HepG2 (cell line): ENCODE measurements around the gene THOC7. TPM values are rescaled to one million over a fixed set of nuclear protein-coding genes. Genes with fewer than 3 reads are reported as not detected.

Experiments used
- FOXA3 ChIP-seq: IDR thresholded peaks from 2 replicates; pipeline ENCODE4 v1.6.1; 2016; ENCODE audit warnings: missing genetic modification reagents, missing compliant biosample characterization
- HMG20B ChIP-seq: conservative IDR thresholded peaks from 2 replicates; pipeline ENCODE4 v1.6.1; 2016; ENCODE audit warnings: missing genetic modification reagents, missing compliant biosample characterization
- HNF1B ChIP-seq: sonication (generic); formaldehyde crosslinking; IDR thresholded peaks from 2 replicates; pipeline ENCODE4 v1.5.1; 2020; ENCODE audit warnings: mild to moderate bottlenecking, moderate library complexity, missing genetic modification reagents
- MIER2 ChIP-seq: IDR thresholded peaks from 2 replicates; pipeline ENCODE4 v1.6.1; 2016; ENCODE audit warnings: missing biosample characterization, missing genetic modification reagents
- NKX3-1 ChIP-seq: sonication (generic); formaldehyde crosslinking; IDR thresholded peaks from 2 replicates; pipeline ENCODE4 v1.5.0; 2020; ENCODE audit warnings: missing genetic modification reagents
- TGIF2 ChIP-seq: IDR thresholded peaks from 2 replicates; pipeline ENCODE4 v1.6.1; 2016; ENCODE audit warnings: control low read depth, missing compliant biosample characterization
- ZNF143 ChIP-seq: sonication (generic); formaldehyde crosslinking; IDR thresholded peaks from 2 replicates; pipeline ENCODE4 v1.4.0; 2020; ENCODE audit warnings: missing genetic modification reagents
- ZNF609 ChIP-seq: sonication (generic); formaldehyde crosslinking; IDR thresholded peaks from 2 replicates; pipeline ENCODE4 v1.4.0; 2020; ENCODE audit warnings: mild to moderate bottlenecking, missing genetic modification reagents, borderline replicate concordance
- ZNF792 ChIP-seq: IDR thresholded peaks from 2 replicates; pipeline ENCODE4 v1.6.1; 2016
- polyA plus RNA-seq, 8 experiments: library from polyadenylated mRNA; depleted of rRNA in 3 of 8; stranded (reverse) in 7 of 8; unstranded in 1 of 8; fragments of >200 nt; fragmentation: Illumina TruSeq in 4 of 8; extraction: Trizol in 4 of 8; gene quantifications; 2 replicates each; pipeline versions ENCODE4 v1.2.1 to v1.2.3, GENCODE V29; 2011 to 2016; ENCODE audit warnings: low read depth in 4 of 8, missing spikeins in 1 of 8, mixed read lengths in 1 of 8; ENCODE audit not compliant: insufficient read depth in 1 of 8
- total RNA-seq, 5 experiments: library from RNA; depleted of rRNA; stranded (reverse); fragments of >200 nt; fragmentation: Illumina TruSeq; extraction: Trizol; gene quantifications; 2 replicates each; pipeline ENCODE4 v1.2.3, GENCODE V29; 2016; ENCODE audit warnings: low read depth in 1 of 5
- TF ChIP-seq, protein P1 (sequence below): sonication (generic); formaldehyde crosslinking; conservative IDR thresholded peaks from 2 replicates; pipeline ENCODE4 v1.8.1; 2023; ENCODE audit warnings: missing genetic modification reagents
- TF ChIP-seq, protein P2 (sequence below): IDR thresholded peaks from 2 replicates; pipeline ENCODE4 v1.6.1; 2016; ENCODE audit warnings: missing genetic modification reagents, missing compliant biosample characterization
- TF ChIP-seq, protein P3 (sequence below): IDR thresholded peaks from 2 replicates; pipeline ENCODE4 v1.6.1; 2016; ENCODE audit warnings: low read depth, control low read depth

The THOC7 gene
- total and polyA plus RNA-seq, 2 of the 13 experiments (the other 11 are each of a cell fraction or from before 2014, with no cell fraction given), result 32.8 to 63.5 TPM

GRCh38 chr3:63911873-63912767 is 48.5 kb upstream of the THOC7 start, which contains the start of gene SCAANT1 (continued):
- TF ChIP-seq ZNF143 (CRISPR knock-in tag) (no peak; the same call in 1 of the 2 replicates), HNF1B (CRISPR knock-in tag) (peak; percentile 69), ZNF609 (no peak), ZNF792 (no peak), TGIF2 (CRISPR knock-in tag) (0 out of 2 replicates have a peak, but pooled peaks have one; percentile 2), FOXA3 (CRISPR knock-in tag) (no peak; the same call in none of the 2 replicates), HMG20B (CRISPR knock-in tag) (no peak), NKX3-1 (CRISPR knock-in tag) (no peak), MIER2 (no peak)
- TF ChIP-seq, protein P1, sequence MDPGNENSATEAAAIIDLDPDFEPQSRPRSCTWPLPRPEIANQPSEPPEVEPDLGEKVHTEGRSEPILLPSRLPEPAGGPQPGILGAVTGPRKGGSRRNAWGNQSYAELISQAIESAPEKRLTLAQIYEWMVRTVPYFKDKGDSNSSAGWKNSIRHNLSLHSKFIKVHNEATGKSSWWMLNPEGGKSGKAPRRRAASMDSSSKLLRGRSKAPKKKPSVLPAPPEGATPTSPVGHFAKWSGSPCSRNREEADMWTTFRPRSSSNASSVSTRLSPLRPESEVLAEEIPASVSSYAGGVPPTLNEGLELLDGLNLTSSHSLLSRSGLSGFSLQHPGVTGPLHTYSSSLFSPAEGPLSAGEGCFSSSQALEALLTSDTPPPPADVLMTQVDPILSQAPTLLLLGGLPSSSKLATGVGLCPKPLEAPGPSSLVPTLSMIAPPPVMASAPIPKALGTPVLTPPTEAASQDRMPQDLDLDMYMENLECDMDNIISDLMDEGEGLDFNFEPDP, result no peak
- TF ChIP-seq, protein P2, sequence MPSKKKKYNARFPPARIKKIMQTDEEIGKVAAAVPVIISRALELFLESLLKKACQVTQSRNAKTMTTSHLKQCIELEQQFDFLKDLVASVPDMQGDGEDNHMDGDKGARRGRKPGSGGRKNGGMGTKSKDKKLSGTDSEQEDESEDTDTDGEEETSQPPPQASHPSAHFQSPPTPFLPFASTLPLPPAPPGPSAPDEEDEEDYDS (CRISPR knock-in tag), result peak; percentile 15; the same call in 1 of the 2 replicates
- TF ChIP-seq, protein P3, sequence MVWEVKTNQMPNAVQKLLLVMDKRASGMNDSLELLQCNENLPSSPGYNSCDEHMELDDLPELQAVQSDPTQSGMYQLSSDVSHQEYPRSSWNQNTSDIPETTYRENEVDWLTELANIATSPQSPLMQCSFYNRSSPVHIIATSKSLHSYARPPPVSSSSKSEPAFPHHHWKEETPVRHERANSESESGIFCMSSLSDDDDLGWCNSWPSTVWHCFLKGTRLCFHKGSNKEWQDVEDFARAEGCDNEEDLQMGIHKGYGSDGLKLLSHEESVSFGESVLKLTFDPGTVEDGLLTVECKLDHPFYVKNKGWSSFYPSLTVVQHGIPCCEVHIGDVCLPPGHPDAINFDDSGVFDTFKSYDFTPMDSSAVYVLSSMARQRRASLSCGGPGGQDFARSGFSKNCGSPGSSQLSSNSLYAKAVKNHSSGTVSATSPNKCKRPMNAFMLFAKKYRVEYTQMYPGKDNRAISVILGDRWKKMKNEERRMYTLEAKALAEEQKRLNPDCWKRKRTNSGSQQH (CRISPR knock-in tag), result peak; percentile 35; the same call in 1 of the 2 replicates
